Measurements from ENCODE around the gene RIPOR2. TPM values are rescaled to one million over a fixed set of nuclear protein-coding genes. Genes with fewer than 3 reads are reported as not detected.

The RIPOR2 gene
- total RNA-seq, 2 experiments from 2014 or later: 18.0 to 28.9 TPM

GRCh38 chr6:24845578-24845977, 90.2 kb downstream of the RIPOR2 start:
- ChIA-PET POLR2A (no interaction called here), CTCF (ENCODE audit: unreplicated experiment) (no interaction called here)
- no peak overlapping the region for H3K4me3 ChIP-seq (ENCODE audit: low read depth, low read length, poor library complexity, severe bottlenecking)
- intact Hi-C loops (cut with micrococcal nuclease; ENCODE audit: unreplicated experiment): no loop called here
- H4K20me1 ChIP-seq (ENCODE audit: insufficient read depth, low read length): no peaks in the 10 kb centered on the region
- TF ChIP-seq EZH2phosphoT487 (IDR thresholded peaks at IDR 0.05; ENCODE audit: borderline replicate concordance, low read depth, low read length) (no peak), CTCF (conservative IDR thresholded peaks at IDR 0.05; ENCODE audit: low read length) (no peak)
- no peak overlapping the region for H3K4me2 ChIP-seq (ENCODE audit: low read length)
- DNase-seq (ENCODE audit: low spot score): no peak
- no peak overlapping the region for H2AFZ ChIP-seq (ENCODE audit: low read length)
- no peaks in the 10 kb centered on the region for H3K9me3 ChIP-seq (ENCODE audit: low read length)
- no TSS peak for BruUV-seq (replicated peaks)
- no peaks in the 10 kb centered on the region for H3K9me2 ChIP-seq (ENCODE audit: insufficient read depth, low read length)
- no peaks in the 10 kb centered on the region for H3K79me2 ChIP-seq (ENCODE audit: insufficient read depth, low read depth, low read length)
- peaks cover 88% of the 10 kb centered on the region for H3K36me3 ChIP-seq (ENCODE audit: insufficient read depth, low read length)
- H3K4me1 ChIP-seq (ENCODE audit: insufficient read depth, low read length, poor library complexity, severe bottlenecking): no peaks in the 10 kb centered on the region
- no peak overlapping the region for H3K27ac ChIP-seq (ENCODE audit: low read depth, low read length, poor library complexity, severe bottlenecking)

GRCh38 chr6:24844903-24845302, 90.9 kb downstream of the RIPOR2 start:
- Histone ChIP-seq H3K4me3 (ENCODE audit: low read depth, low read length, poor library complexity, severe bottlenecking) (no peak overlapping the region), H3K4me2 (ENCODE audit: low read length) (no peak overlapping the region), H3K27ac (ENCODE audit: low read depth, low read length, poor library complexity, severe bottlenecking) (no peak overlapping the region), H3K4me1 (ENCODE audit: insufficient read depth, low read length, poor library complexity, severe bottlenecking) (no peaks in the 10 kb centered on the region), H3K9me3 (ENCODE audit: low read length) (no peaks in the 10 kb centered on the region), H2AFZ (ENCODE audit: low read length) (no peak overlapping the region), H3K36me3 (ENCODE audit: insufficient read depth, low read length) (peaks cover 85% of the 10 kb centered on the region), H3K9me2 (ENCODE audit: insufficient read depth, low read length) (no peaks in the 10 kb centered on the region), H3K79me2 (ENCODE audit: insufficient read depth, low read depth, low read length) (no peaks in the 10 kb centered on the region), H4K20me1 (ENCODE audit: insufficient read depth, low read length) (no peaks in the 10 kb centered on the region)
- ChIA-PET POLR2A (no interaction called here), CTCF (ENCODE audit: unreplicated experiment) (no interaction called here)
- no peak for DNase-seq (ENCODE audit: low spot score)
- TF ChIP-seq CTCF (conservative IDR thresholded peaks at IDR 0.05; ENCODE audit: low read length) (no peak), EZH2phosphoT487 (IDR thresholded peaks at IDR 0.05; ENCODE audit: borderline replicate concordance, low read depth, low read length) (no peak)
- BruUV-seq (replicated peaks): no TSS peak
- intact Hi-C loops (cut with micrococcal nuclease; ENCODE audit: unreplicated experiment): no loop called here

GRCh38 chr6:24844061-24844460, 91.7 kb downstream of the RIPOR2 start:
- Histone ChIP-seq H3K9me3 (ENCODE audit: low read length) (no peaks in the 10 kb centered on the region), H3K4me1 (ENCODE audit: insufficient read depth, low read length, poor library complexity, severe bottlenecking) (no peaks in the 10 kb centered on the region), H3K4me2 (ENCODE audit: low read length) (no peak overlapping the region), H3K79me2 (ENCODE audit: insufficient read depth, low read depth, low read length) (no peaks in the 10 kb centered on the region), H3K36me3 (ENCODE audit: insufficient read depth, low read length) (peaks cover 77% of the 10 kb centered on the region), H2AFZ (ENCODE audit: low read length) (no peak overlapping the region), H4K20me1 (ENCODE audit: insufficient read depth, low read length) (no peaks in the 10 kb centered on the region), H3K4me3 (ENCODE audit: low read depth, low read length, poor library complexity, severe bottlenecking) (no peak overlapping the region), H3K27ac (ENCODE audit: low read depth, low read length, poor library complexity, severe bottlenecking) (no peak overlapping the region), H3K9me2 (ENCODE audit: insufficient read depth, low read length) (no peaks in the 10 kb centered on the region)
- intact Hi-C loops (cut with micrococcal nuclease; ENCODE audit: unreplicated experiment): no loop called here
- BruUV-seq (replicated peaks): no TSS peak
- DNase-seq (ENCODE audit: low spot score): no peak
- ChIA-PET POLR2A (interaction anchor here (0.6 to 1.4 kb wide), 6 partner anchors 47 to 182 kb away, joined by 3 to 4 read pairs (median 3); no protein-coding TSS in a partner anchor), CTCF (ENCODE audit: unreplicated experiment) (no interaction called here)
- no peak for TF ChIP-seq EZH2phosphoT487 (IDR thresholded peaks at IDR 0.05; ENCODE audit: borderline replicate concordance, low read depth, low read length)

Data from OCI-LY7 (cell line).